ENCODE results near the gene GTF2H2C. TPM values are rescaled to one million over a fixed set of nuclear protein-coding genes. Genes with fewer than 3 reads are reported as not detected.

GTF2H2C gene
- total RNA-seq, 1 experiment from 2014 or later, result 51.3 TPM

GRCh38 chr5:69530561-69531405 is 29.2 kb upstream of the GTF2H2C start:
- Mint-ChIP-seq H3K27ac (peak overlapping the region; percentile 1), H3K4me3 (no peak overlapping the region), H3K36me3 (peaks cover 12% of the 10 kb centered on the region), H3K9me3 (no peaks in the 10 kb centered on the region), H3K4me1 (peaks cover 37% of the 10 kb centered on the region), H3K27me3 (ENCODE audit: low read depth) (no peaks in the 10 kb centered on the region)
- no peak for DNase-seq (ENCODE audit: low spot score)
- ChIA-PET CTCF (interaction anchor here (0.9 kb wide), 1 partner anchor 437 kb away, joined by 3 read pairs; the partner anchor contains the start of gene SLC30A5), POLR2A (no interaction called here)
- no peak for TF ChIP-seq ESRRA (CRISPR knock-in tag; IDR thresholded peaks at IDR 0.05; ENCODE audit: borderline replicate concordance)
- no peak for TF ChIP-seq IRF2 (CRISPR knock-in tag; IDR thresholded peaks at IDR 0.05; ENCODE audit: borderline replicate concordance, low read depth)
- TF ChIP-seq HMGXB4 (CRISPR knock-in tag; IDR thresholded peaks at IDR 0.05), result no peak
- no peak for TF ChIP-seq FOXK1 (CRISPR knock-in tag; IDR thresholded peaks at IDR 0.05)
- TF ChIP-seq FOXP4 (CRISPR knock-in tag; IDR thresholded peaks at IDR 0.05), result no peak
- no peak for TF ChIP-seq FOXJ3 (CRISPR knock-in tag; IDR thresholded peaks at IDR 0.05; ENCODE audit: borderline replicate concordance)
- TF ChIP-seq ERG (CRISPR knock-in tag; IDR thresholded peaks at IDR 0.05), result no peak
- no peak for TF ChIP-seq RORB (CRISPR knock-in tag; IDR thresholded peaks at IDR 0.05)
- no peak for TF ChIP-seq TEAD1 (CRISPR knock-in tag; IDR thresholded peaks at IDR 0.05)
- TF ChIP-seq CTCF (IDR thresholded peaks at IDR 0.05), result no peak
- no peak for TF ChIP-seq E2F5 (CRISPR knock-in tag; IDR thresholded peaks at IDR 0.05)
- TF ChIP-seq USF2 (CRISPR knock-in tag; IDR thresholded peaks at IDR 0.05), result no peak
- TF ChIP-seq TEAD4 (CRISPR knock-in tag; IDR thresholded peaks at IDR 0.05), result no peak
- no peak for TF ChIP-seq ARID4B (CRISPR knock-in tag; IDR thresholded peaks at IDR 0.05; ENCODE audit: borderline replicate concordance)
- no peak for TF ChIP-seq NFATC4 (CRISPR knock-in tag; IDR thresholded peaks at IDR 0.05)
- TF ChIP-seq NR2C2 (CRISPR knock-in tag; IDR thresholded peaks at IDR 0.05), result no peak
- no peak for TF ChIP-seq ZNF396 (CRISPR knock-in tag; IDR thresholded peaks at IDR 0.05; ENCODE audit: borderline replicate concordance)
- no peak for TF ChIP-seq ZNF138 (CRISPR knock-in tag; conservative IDR thresholded peaks at IDR 0.05)
- no peak for TF ChIP-seq MAX (CRISPR knock-in tag; IDR thresholded peaks at IDR 0.05)
- no peak for TF ChIP-seq AR (CRISPR knock-in tag; IDR thresholded peaks at IDR 0.05)
- ATAC-seq, result peak; percentile 24; the same call in 1 of the 2 replicates
